Neural cell (in vitro differentiated cells): ENCODE results near the gene SLC25A52. TPM values are rescaled to one million over a fixed set of nuclear protein-coding genes. Genes with fewer than 3 reads are reported as not detected.
"Not testable (repeated sequence)": the region's sequence is repeated elsewhere in the genome, so short reads cannot be mapped to it uniquely, and the experiment has no call there.

Experiments
- H2AFZ ChIP-seq: fragments of 200-600, 300-800 bp; sonication (generic), shearing (Covaris generic); 2 replicates; pipeline ENCODE4 v1.6.0; 2014; ENCODE audit warnings: low read depth, mild to moderate bottlenecking, antibody characterized with exemption, low read length, moderate library complexity
- H3F3A ChIP-seq: fragments of 200-600 bp; shearing (Covaris generic); 2 replicates; pipeline ENCODE4 v1.6.1; 2016; ENCODE audit warnings: mild to moderate bottlenecking, moderate library complexity, mixed read lengths, antibody characterized with exemption, low read length; ENCODE audit not compliant: insufficient read depth, poor library complexity, severe bottlenecking
- H3K27ac ChIP-seq: fragments of 200-600, 300-800 bp; sonication (generic), shearing (Covaris generic); 2 replicates; pipeline ENCODE4 v1.5.1; 2014; ENCODE audit warnings: mild to moderate bottlenecking, low read length, moderate library complexity
- H3K27me3 ChIP-seq: fragments of 300-800, 200-600 bp; sonication (generic), shearing (Covaris generic); 2 replicates; pipeline ENCODE4 v1.6.0; 2014; ENCODE audit warnings: mild to moderate bottlenecking, low read depth, low read length, moderate library complexity; ENCODE audit not compliant: insufficient read depth
- H3K36me3 ChIP-seq: fragments of 300-800, 200-600 bp; sonication (generic), shearing (Covaris generic); 2 replicates; pipeline ENCODE4 v1.5.1; 2014; ENCODE audit warnings: mild to moderate bottlenecking, antibody characterized with exemption, low read length, moderate library complexity; ENCODE audit not compliant: insufficient read depth
- H3K4me2 ChIP-seq: fragments of 300-800, 200-600 bp; sonication (generic), shearing (Covaris generic); 2 replicates; pipeline ENCODE4 v1.6.0; 2014; ENCODE audit warnings: mild to moderate bottlenecking, low read length
- H3K4me3 ChIP-seq: fragments of 300-800, 200-600 bp; sonication (generic), shearing (Covaris generic); 2 replicates; pipeline ENCODE4 v1.5.1; 2014; ENCODE audit warnings: mild to moderate bottlenecking, low read length, moderate library complexity
- H3K79me2 ChIP-seq: fragments of 200-600 bp; shearing (Covaris generic); replicated peaks from 2 replicates; pipeline ENCODE4 v1.6.0; 2014; ENCODE audit warnings: mild to moderate bottlenecking, low read length, moderate library complexity; ENCODE audit not compliant: insufficient read depth
- H3K9ac ChIP-seq: fragments of 300-800, 200-600 bp; sonication (generic), shearing (Covaris generic); 2 replicates; pipeline ENCODE4 v1.6.1; 2016; ENCODE audit warnings: mild to moderate bottlenecking, low read length, mixed read lengths
- H3K9me2 ChIP-seq: fragments of 200-600 bp; shearing (Covaris generic); 2 replicates; pipeline ENCODE4 v1.6.1; 2016; ENCODE audit warnings: mild to moderate bottlenecking, low read length, mixed read lengths; ENCODE audit not compliant: insufficient read depth
- H3K9me3 ChIP-seq: fragments of 200-600, 300-800 bp; sonication (generic), shearing (Covaris generic); 2 replicates; pipeline ENCODE4 v1.6.1; 2016; ENCODE audit warnings: mild to moderate bottlenecking, mixed run types, low read length, moderate library complexity, mixed read lengths
- H4K20me1 ChIP-seq: fragments of 200-600 bp; shearing (Covaris generic); 2 replicates; pipeline ENCODE4 v1.6.1; 2016; ENCODE audit warnings: mild to moderate bottlenecking, mixed run types; ENCODE audit not compliant: insufficient read depth
- CTCF ChIP-seq: fragments of 450-650 bp; IDR thresholded peaks from 2 replicates; pipeline ENCODE4 v1.5.1; 2014; ENCODE audit warnings: antibody characterized with exemption, mild to moderate bottlenecking, moderate library complexity; ENCODE audit not compliant: poor library complexity, severe bottlenecking
- EP300 ChIP-seq: fragments of 450-650 bp; conservative IDR thresholded peaks from 2 replicates; pipeline ENCODE4 v1.6.1; 2014; ENCODE audit warnings: antibody characterized with exemption, mild to moderate bottlenecking, moderate library complexity; ENCODE audit not compliant: poor library complexity, severe bottlenecking
- EZH2 ChIP-seq: fragments of 200-600, 300-800 bp; shearing (Covaris generic), sonication (generic); IDR thresholded peaks from 2 replicates; pipeline ENCODE4 v1.6.1; 2014; ENCODE audit warnings: antibody characterized with exemption, low read length, borderline replicate concordance, mild to moderate bottlenecking; ENCODE audit not compliant: insufficient read depth, poor library complexity, severe bottlenecking
- MXI1 ChIP-seq: fragments of 450-650 bp; conservative IDR thresholded peaks from 2 replicates; pipeline ENCODE4 v1.6.1; 2014; ENCODE audit warnings: antibody characterized with exemption, mild to moderate bottlenecking; ENCODE audit not compliant: poor library complexity, severe bottlenecking
- POLR2AphosphoS5 ChIP-seq: IDR thresholded peaks from 2 replicates; pipeline ENCODE4 v1.6.1; 2012
- RAD21 ChIP-seq: fragments of 450-650 bp; conservative IDR thresholded peaks from 2 replicates; pipeline ENCODE4 v1.6.1; 2014; ENCODE audit warnings: antibody characterized with exemption, mild to moderate bottlenecking, moderate library complexity
- REST ChIP-seq: IDR thresholded peaks from 2 replicates; pipeline ENCODE4 v1.6.1; 2012; ENCODE audit warnings: borderline replicate concordance
- SMC3 ChIP-seq: fragments of 450-650 bp; conservative IDR thresholded peaks from 2 replicates; pipeline ENCODE4 v1.6.1; 2014; ENCODE audit warnings: antibody characterized with exemption, mild to moderate bottlenecking, moderate library complexity; ENCODE audit not compliant: poor library complexity
- TAF1 ChIP-seq: IDR thresholded peaks from 2 replicates; pipeline ENCODE4 v1.6.1; 2012; ENCODE audit warnings: low read depth
- polyA minus RNA-seq: library from RNA; depleted of rRNA, polyadenylated mRNA; stranded (reverse); fragments of >200 nt; gene quantifications from 2 replicates; pipeline ENCODE4 v1.2.3, GENCODE V29; 2014
- polyA plus RNA-seq: library from polyadenylated mRNA; depleted of rRNA; stranded (reverse); fragments of >200 nt; gene quantifications from 2 replicates; pipeline ENCODE4 v1.2.3, GENCODE V29; 2014

Gene SLC25A52
- polyA plus RNA-seq (not detected in 2 replicates), polyA minus RNA-seq (0.69 TPM in 1 of 2 replicates, not detected in the other)

GRCh38 chr18:31760695-31761094, at the start of gene SLC25A52:
SLC25A52 (minus strand) TSS chr18:31760880; CDS start chr18:31760661, 219 bp downstream.
- no peaks in the 10 kb centered on the region for H3K9me2 ChIP-seq
- no peak within 1 kb of the TSS for H3K4me3 ChIP-seq
- no peak within 1 kb of the TSS for H2AFZ ChIP-seq
- H3K36me3 ChIP-seq = no peaks in the 10 kb centered on the region
- no peak within 1 kb of the TSS for H3K27ac ChIP-seq
- H3K27me3 ChIP-seq = no peaks in the 10 kb centered on the region
- no peaks in the 10 kb centered on the region for H3F3A ChIP-seq
- TF ChIP-seq POLR2AphosphoS5 (no peak), MXI1 (no peak), RAD21 (no peak), EZH2 (no peak), REST (no peak), EP300 (no peak), SMC3 (no peak), TAF1 (no peak), CTCF (no peak)
- H4K20me1 ChIP-seq = no peaks in the 10 kb centered on the region
- no peaks in the 10 kb centered on the region for H3K9me3 ChIP-seq
- H3K79me2 ChIP-seq = no peaks in the 10 kb centered on the region
- H3K4me2 ChIP-seq = no peak within 1 kb of the TSS
- H3K9ac ChIP-seq = no peak within 1 kb of the TSS

GRCh38 chr18:31809049-31809448, 48.4 kb upstream of the SLC25A52 start:
- H3K79me2 ChIP-seq, H3K27ac ChIP-seq, H3K36me3 ChIP-seq, H4K20me1 ChIP-seq, H3F3A ChIP-seq, H3K4me2 ChIP-seq, H3K9me3 ChIP-seq, H3K9ac ChIP-seq, H2AFZ ChIP-seq, H3K4me3 ChIP-seq, H3K9me2 ChIP-seq, H3K27me3 ChIP-seq: not testable (repeated sequence)

- no peaks in the 10 kb centered on the region for H3F3A ChIP-seq
- H3K9me2 ChIP-seq = no peaks in the 10 kb centered on the region
- no peaks in the 10 kb centered on the region for H3K36me3 ChIP-seq
- no peaks in the 10 kb centered on the region for H4K20me1 ChIP-seq
- H3K27ac ChIP-seq = no peak overlapping the region
- H3K9me3 ChIP-seq = no peaks in the 10 kb centered on the region
- H3K4me2 ChIP-seq = no peak overlapping the region
- H3K4me3 ChIP-seq = no peak overlapping the region
- H3K27me3 ChIP-seq = no peaks in the 10 kb centered on the region
- H3K9ac ChIP-seq = no peak overlapping the region
- H3K79me2 ChIP-seq = no peaks in the 10 kb centered on the region
- TF ChIP-seq MXI1 (no peak), REST (no peak)
- H2AFZ ChIP-seq = no peak overlapping the region
Measured at GRCh38 chr18:31801078-31801477, 40.4 kb upstream of the SLC25A52 start.

- not testable (repeated sequence) for H3K4me3 ChIP-seq, H3K4me2 ChIP-seq, H3K9me2 ChIP-seq, H3K36me3 ChIP-seq, H3K79me2 ChIP-seq, H4K20me1 ChIP-seq, H2AFZ ChIP-seq, H3K27me3 ChIP-seq, H3K27ac ChIP-seq, H3F3A ChIP-seq, H3K9ac ChIP-seq, H3K9me3 ChIP-seq
Measured at GRCh38 chr18:31799257-31799656, 38.6 kb upstream of the SLC25A52 start.
